Measurements from ENCODE around the gene ZNF618. TPM values are rescaled to one million over a fixed set of nuclear protein-coding genes. Genes with fewer than 3 reads are reported as not detected.

The ZNF618 gene
- total RNA-seq, result 6.7 and 7.8 TPM in 2 replicates

GRCh38 chr9:113876151-113876992 is at the start of gene ZNF618:
Gene ZNF618, plus strand, starts transcription at chr9:113876309. Its CDS starts 72 bp downstream, at chr9:113876381.

DNA sequence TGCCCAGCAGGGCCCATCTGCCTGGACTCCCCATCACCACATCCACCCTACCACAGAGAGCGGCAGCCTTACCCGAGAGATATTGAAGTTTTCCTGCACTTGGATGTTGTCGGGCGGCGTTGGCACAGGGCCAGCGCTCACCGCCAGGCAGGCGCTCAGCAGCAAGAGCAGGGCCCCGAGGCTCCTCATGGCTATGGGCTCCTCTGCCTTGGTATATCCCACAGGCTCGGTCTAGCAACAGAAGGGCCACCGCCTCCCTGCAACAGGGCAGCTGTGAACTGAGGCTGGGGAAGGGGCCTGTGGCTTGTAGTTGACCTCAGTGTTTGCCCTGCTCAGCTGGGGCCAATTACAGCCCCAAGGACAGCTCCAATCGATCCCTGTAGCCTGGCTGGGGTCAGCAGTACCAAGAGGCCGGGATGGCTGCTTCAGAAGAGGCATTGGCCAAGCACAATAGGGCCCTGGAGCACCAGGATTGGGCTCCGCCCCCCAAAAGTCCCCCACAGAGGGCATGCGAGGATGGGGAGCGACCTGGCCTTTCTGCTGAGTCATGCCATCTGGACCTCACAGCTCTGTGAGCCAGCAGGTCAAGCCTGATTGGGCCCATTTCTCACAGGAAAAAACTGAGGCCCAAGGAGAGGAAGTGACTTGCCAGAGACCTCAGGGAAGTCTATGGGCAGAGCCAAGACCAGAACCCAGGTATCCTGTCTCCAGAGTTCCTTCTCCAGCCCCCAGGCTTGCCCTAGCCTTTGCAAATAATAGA is 202.1 kb downstream of the ZNF618 start, which contains the start of gene AMBP:
TSS of gene AMBP (minus strand) at position 280 of the 760 bp plus-strand sequence. CDS start at position 189, 91 bp downstream.

GRCh38 chr9:114098936-114099668 is 223.0 kb downstream of the ZNF618 start, which contains the start of gene KIF12:
Gene KIF12, minus strand, starts transcription at chr9:114099292. Its CDS starts 16 bp downstream, at chr9:114099276.

Other genes starting within 250 kb of the ZNF618 start
- gene AMBP, start 202.0 kb downstream of the ZNF618 start, total RNA-seq, result not detected in 2 replicates
- not detected in 2 replicates for gene KIF12, start 223.0 kb downstream of the ZNF618 start, total RNA-seq

Measured in dermis lymphatic vessel endothelial cell (primary cell).